Type B pancreatic cell (in vitro differentiated cells): ENCODE data around the gene USP31. TPM values are rescaled to one million over a fixed set of nuclear protein-coding genes. Genes with fewer than 3 reads are reported as not detected.

ENCODE experiments used
- DNase-seq: peaks from one replicate; pipeline ENCODE4 v3.0.0; 2021; ENCODE audit warnings: mixed read lengths; ENCODE audit not compliant: unreplicated experiment; ENCODE audit errors: extremely low spot score
- H3K27ac Mint-ChIP-seq: 2 replicates; pipeline ENCODE4 v1.8.0; 2021; ENCODE audit warnings: mild to moderate bottlenecking, mixed read lengths
- H3K27me3 Mint-ChIP-seq: 2 replicates; pipeline ENCODE4 v1.8.0; 2021; ENCODE audit warnings: mixed read lengths
- H3K36me3 Mint-ChIP-seq: 2 replicates; pipeline ENCODE4 v1.8.0; 2021; ENCODE audit warnings: mixed read lengths
- H3K4me1 Mint-ChIP-seq: one replicate; pipeline ENCODE4 v1.8.0; 2021; ENCODE audit warnings: mixed read lengths; ENCODE audit not compliant: unreplicated experiment
- H3K4me3 Mint-ChIP-seq: 2 replicates; pipeline ENCODE4 v1.8.0; 2021; ENCODE audit warnings: mild to moderate bottlenecking, mixed read lengths
- H3K9me3 Mint-ChIP-seq: 2 replicates; pipeline ENCODE4 v1.8.0; 2021; ENCODE audit warnings: mixed read lengths
- CTCF ChIP-seq: fragments of 200-600 bp; sonication (generic); conservative IDR thresholded peaks from 2 replicates; pipeline ENCODE4 v1.5.0; 2021; ENCODE audit warnings: antibody characterized with exemption, mild to moderate bottlenecking
- total RNA-seq: library from RNA; stranded (reverse); gene quantifications from 2 replicates; pipeline ENCODE4 v1.2.1, GENCODE V29; 2021; ENCODE audit warnings: low replicate concordance

Gene USP31
- total RNA-seq, 1 donor from 2014 or later = 12.3 TPM

- Mint-ChIP-seq H3K36me3 (no peaks in the 10 kb centered on the region), H3K27ac (no peak overlapping the region), H3K9me3 (no peaks in the 10 kb centered on the region), H3K4me1 (no peaks in the 10 kb centered on the region), H3K4me3 (no peak overlapping the region), H3K27me3 (peaks cover 30% of the 10 kb centered on the region)
- TF ChIP-seq CTCF = no peak
- no peak for DNase-seq
These were observed 104.2 kb downstream of the USP31 start for GRCh38 chr16:23045025-23045424.

GRCh38 chr16:23040246-23040645 is 109.0 kb downstream of the USP31 start:
- peaks cover 13% of the 10 kb centered on the region for H3K27me3 Mint-ChIP-seq
- no peaks in the 10 kb centered on the region for H3K9me3 Mint-ChIP-seq
- no peak overlapping the region for H3K4me3 Mint-ChIP-seq
- DNase-seq = no peak
- no peaks in the 10 kb centered on the region for H3K4me1 Mint-ChIP-seq
- no peaks in the 10 kb centered on the region for H3K36me3 Mint-ChIP-seq
- TF ChIP-seq CTCF = no peak
- no peak overlapping the region for H3K27ac Mint-ChIP-seq

- no peak for DNase-seq
- Mint-ChIP-seq H3K27me3 (peaks cover 16% of the 10 kb centered on the region), H3K9me3 (no peaks in the 10 kb centered on the region), H3K4me1 (no peaks in the 10 kb centered on the region), H3K36me3 (no peaks in the 10 kb centered on the region), H3K27ac (no peak overlapping the region), H3K4me3 (no peak overlapping the region)
- no peak for TF ChIP-seq CTCF
These were observed 110.1 kb downstream of the USP31 start for GRCh38 chr16:23039118-23039517.

- Mint-ChIP-seq H3K27me3 (peaks cover 23% of the 10 kb centered on the region), H3K36me3 (no peaks in the 10 kb centered on the region), H3K4me3 (no peak overlapping the region), H3K4me1 (no peaks in the 10 kb centered on the region), H3K9me3 (peaks cover 5% of the 10 kb centered on the region), H3K27ac (no peak overlapping the region)
- DNase-seq = no peak
- TF ChIP-seq CTCF = no peak
These were observed 114.0 kb downstream of the USP31 start for GRCh38 chr16:23035240-23035639.

- DNase-seq = no peak
- Mint-ChIP-seq H3K27ac (no peak overlapping the region), H3K9me3 (peaks cover 5% of the 10 kb centered on the region), H3K4me3 (no peak overlapping the region), H3K4me1 (no peaks in the 10 kb centered on the region), H3K27me3 (peaks cover 38% of the 10 kb centered on the region), H3K36me3 (no peaks in the 10 kb centered on the region)
- no peak for TF ChIP-seq CTCF
These were observed 117.6 kb downstream of the USP31 start for GRCh38 chr16:23031508-23032098.
